Endodermal cell (in vitro differentiated cells): ENCODE results near the gene PTMS. TPM values are rescaled to one million over a fixed set of nuclear protein-coding genes. Genes with fewer than 3 reads are reported as not detected.

ENCODE experiments used
- DNase-seq: peaks from one replicate; pipeline ENCODE4 v3.0.0-alpha.2; 2017
- H3K27ac ChIP-seq: 2 replicates; pipeline ENCODE4 v1.5.1; 2013; ENCODE audit warnings: mild to moderate bottlenecking, low read depth, low read length, moderate library complexity
- H3K27me3 ChIP-seq: 2 replicates; pipeline ENCODE4 v1.6.1; 2013; ENCODE audit warnings: mild to moderate bottlenecking, low read length, moderate library complexity; ENCODE audit not compliant: insufficient read depth, control insufficient read depth, poor library complexity, severe bottlenecking
- H3K36me3 ChIP-seq: 2 replicates; pipeline ENCODE4 v1.7.0; 2013; ENCODE audit warnings: mild to moderate bottlenecking, low read length, moderate library complexity; ENCODE audit not compliant: control insufficient read depth, insufficient read depth
- H3K4me1 ChIP-seq: one replicate; pipeline ENCODE4 v1.7.0; 2013; ENCODE audit warnings: low read length; ENCODE audit not compliant: control insufficient read depth, insufficient read depth
- H3K4me3 ChIP-seq: 2 replicates; pipeline ENCODE4 v1.5.1; 2013; ENCODE audit warnings: mild to moderate bottlenecking, low read length, moderate library complexity
- H3K9ac ChIP-seq: 2 replicates; pipeline ENCODE4 v1.6.1; 2013; ENCODE audit warnings: mild to moderate bottlenecking, low read length, moderate library complexity; ENCODE audit not compliant: poor library complexity, severe bottlenecking; ENCODE audit errors: extremely low read depth
- H3K9me3 ChIP-seq: 2 replicates; pipeline ENCODE4 v1.6.1; 2013; ENCODE audit warnings: mild to moderate bottlenecking, low read length, moderate library complexity; ENCODE audit not compliant: control insufficient read depth
- H3K27ac Mint-ChIP-seq: 2 replicates; pipeline ENCODE4 v1.8.0; 2020; ENCODE audit warnings: mixed read lengths
- H3K27me3 Mint-ChIP-seq: 2 replicates; pipeline ENCODE4 v1.8.0; 2021; ENCODE audit warnings: mild to moderate bottlenecking, mixed read lengths; ENCODE audit not compliant: insufficient read depth
- H3K36me3 Mint-ChIP-seq: 2 replicates; pipeline ENCODE4 v1.8.0; 2020; ENCODE audit warnings: low read depth, mixed read lengths
- H3K4me1 Mint-ChIP-seq: 2 replicates; pipeline ENCODE4 v1.8.0; 2020; ENCODE audit warnings: mixed read lengths
- H3K4me3 Mint-ChIP-seq: 2 replicates; pipeline ENCODE4 v1.8.0; 2020; ENCODE audit warnings: mild to moderate bottlenecking, moderate library complexity, mixed read lengths
- H3K9me3 Mint-ChIP-seq: 2 replicates; pipeline ENCODE4 v1.8.0; 2020; ENCODE audit warnings: mild to moderate bottlenecking, mixed read lengths
- CTCF ChIP-seq: fragments of 200-600 bp; sonication (generic); conservative IDR thresholded peaks from 2 replicates; pipeline ENCODE4 v1.5.0; 2021; ENCODE audit warnings: antibody characterized with exemption, mild to moderate bottlenecking
- WGBS, 2 experiments: methylation state at CpG; one replicate each; pipeline versions ENCODE4 v1.1.5 to v1.1.7; 2013; ENCODE audit warnings: missing lambda C conversion rate in 2 of 2, mixed read lengths in 1 of 2; ENCODE audit not compliant: insufficient coverage in 1 of 2, insufficient read length in 1 of 2; 5-methylcytosine and 5-hydroxymethylcytosine counted together
- total RNA-seq, 2 donors: library from RNA; stranded (reverse); fragmentation: NEBNext Ultra II Directional in 1 of 2; extraction: Animal tissue kit (Norgen Biotek cat#: 25700) in 1 of 2; gene quantifications; 2 replicates in 1 of 2; 3 replicates in 1 of 2; pipeline ENCODE4 v1.2.1, GENCODE V29; 2021

Gene PTMS
- total RNA-seq, 2 donors from 2014 or later: 637 to 888 TPM

- 90 to 94% methylated on average over 8 to 12 of the region's 12 CpGs for WGBS, 2 experiments
- Mint-ChIP-seq H3K27ac (no peak overlapping the region), H3K4me3 (no peak overlapping the region), H3K36me3 (no peaks in the 10 kb centered on the region), H3K4me1 (peaks cover 26% of the 10 kb centered on the region), H3K9me3 (peaks cover 3% of the 10 kb centered on the region), H3K27me3 (peaks cover 53% of the 10 kb centered on the region)
- H3K27me3 ChIP-seq: peaks cover 32% of the 10 kb centered on the region
- no peak overlapping the region for H3K9ac ChIP-seq
- H3K9me3 ChIP-seq: no peaks in the 10 kb centered on the region
- H3K4me1 ChIP-seq: peaks cover 6% of the 10 kb centered on the region
- no peak overlapping the region for H3K4me3 ChIP-seq
- DNase-seq: no peak
- TF ChIP-seq CTCF: no peak
- no peaks in the 10 kb centered on the region for H3K36me3 ChIP-seq
- H3K27ac ChIP-seq: no peak overlapping the region
Measured at GRCh38 chr12:6790496-6791150, 24.5 kb downstream of the PTMS start.

GRCh38 chr12:6791931-6792520 lies 25.9 kb downstream of the PTMS start:
- Mint-ChIP-seq H3K27ac (no peak overlapping the region), H3K4me3 (no peak overlapping the region)
- no peak overlapping the region for H3K9ac ChIP-seq

GRCh38 chr12:6792522-6793201 lies 26.5 kb downstream of the PTMS start:
- Histone ChIP-seq H3K4me1 (no peaks in the 10 kb centered on the region), H3K4me3 (no peak overlapping the region), H3K27ac (peak overlapping the region; percentile 73), H3K9me3 (no peaks in the 10 kb centered on the region), H3K27me3 (peaks cover 32% of the 10 kb centered on the region), H3K36me3 (no peaks in the 10 kb centered on the region), H3K9ac (no peak overlapping the region)
- H3K27ac Mint-ChIP-seq: no peak overlapping the region
- TF ChIP-seq CTCF: no peak
- no peak for DNase-seq
- no peak overlapping the region for H3K4me3 Mint-ChIP-seq
- H3K36me3 Mint-ChIP-seq: no peaks in the 10 kb centered on the region
- H3K4me1 Mint-ChIP-seq: peaks cover 27% of the 10 kb centered on the region
- peaks cover 73% of the 10 kb centered on the region for H3K27me3 Mint-ChIP-seq
- H3K9me3 Mint-ChIP-seq: peaks cover 3% of the 10 kb centered on the region
- WGBS, 2 experiments: 64 to 71% methylated on average over 6 to 12 of the region's 12 CpGs

More at GRCh38 chr12:6791931-6792520, 25.9 kb downstream of the PTMS start:
- no peaks in the 10 kb centered on the region for H3K36me3 ChIP-seq
- DNase-seq: no peak
- H3K27me3 Mint-ChIP-seq: peaks cover 66% of the 10 kb centered on the region
- TF ChIP-seq CTCF: no peak
- H3K4me3 ChIP-seq: no peak overlapping the region
- 95 to 96% methylated on average over 8 to 12 of the region's 13 CpGs for WGBS, 2 experiments
- peaks cover 3% of the 10 kb centered on the region for H3K9me3 Mint-ChIP-seq
- H3K36me3 Mint-ChIP-seq: no peaks in the 10 kb centered on the region
- H3K4me1 ChIP-seq: no peaks in the 10 kb centered on the region
- H3K9me3 ChIP-seq: no peaks in the 10 kb centered on the region
- peak overlapping the region; percentile 73 for H3K27ac ChIP-seq
- peaks cover 32% of the 10 kb centered on the region for H3K27me3 ChIP-seq
- H3K4me1 Mint-ChIP-seq: peaks cover 25% of the 10 kb centered on the region
